MCF 10A (cell line): ENCODE data around the gene RAP1GAP2. TPM values are rescaled to one million over a fixed set of nuclear protein-coding genes. Genes with fewer than 3 reads are reported as not detected.
"Not testable (repeated sequence)": the region's sequence is repeated elsewhere in the genome, so short reads cannot be mapped to it uniquely, and the experiment has no call there.

Experiments used
- BruUV-seq: library from RNA; stranded (reverse); fragments of 400-500 nt; replicated peaks from 2 replicates; lab custom pipeline; 2021; lab: Mats Ljungman, UMichigan
- CTCF ChIA-PET: fragments of 300-600 bp; sonication (Branson Sonifier 250); formaldehyde crosslinking; extraction: SDS; loops from one replicate; lab custom pipeline; 2021; ENCODE audit warnings: antibody characterized with exemption, inconsistent platforms; lab: Yijun Ruan, JAX
- POLR2A ChIA-PET: fragments of 300-600, 350-650 bp; sonication (Branson Sonifier 250); formaldehyde crosslinking; extraction: SDS; loops from one replicate; lab custom pipeline; 2020; ENCODE audit warnings: antibody characterized with exemption, inconsistent platforms; lab: Yijun Ruan, JAX
- DNase-seq: peaks from one replicate; pipeline ENCODE4 v3.0.0-alpha.2; 2018; ENCODE audit not compliant: unreplicated experiment
- H3K27ac Mint-ChIP-seq: one replicate; pipeline ENCODE4 v1.8.0; 2022; ENCODE audit warnings: mild to moderate bottlenecking, low read depth, mixed read lengths; ENCODE audit not compliant: unreplicated experiment
- H3K27me3 Mint-ChIP-seq: one replicate; pipeline ENCODE4 v1.8.0; 2022; ENCODE audit warnings: mixed read lengths; ENCODE audit not compliant: insufficient read depth, unreplicated experiment
- H3K36me3 Mint-ChIP-seq: one replicate; pipeline ENCODE4 v1.8.0; 2022; ENCODE audit warnings: mild to moderate bottlenecking, moderate library complexity, mixed read lengths; ENCODE audit not compliant: insufficient read depth, unreplicated experiment
- H3K4me1 Mint-ChIP-seq: one replicate; pipeline ENCODE4 v1.8.0; 2022; ENCODE audit warnings: mixed read lengths; ENCODE audit not compliant: insufficient read depth, unreplicated experiment
- H3K4me3 Mint-ChIP-seq: one replicate; pipeline ENCODE4 v1.8.0; 2022; ENCODE audit warnings: mild to moderate bottlenecking, moderate library complexity, mixed read lengths; ENCODE audit not compliant: unreplicated experiment
- H3K9me3 Mint-ChIP-seq: one replicate; pipeline ENCODE4 v1.8.0; 2022; ENCODE audit warnings: mixed read lengths; ENCODE audit not compliant: unreplicated experiment
- intact Hi-C: fragments of 100-400 bp; cut with micrococcal nuclease; formaldehyde crosslinking; loops from 2 replicates; pipeline ENCODE4 v1.14.1; 2022
- total RNA-seq: library from RNA; stranded (reverse); gene quantifications from 2 replicates; pipeline ENCODE4 v1.2.3, GENCODE V29; 2022
- TF ChIP-seq, protein P1 (sequence below): fragments of 200-600 bp; IDR thresholded peaks from one replicate; pipeline ENCODE4 v1.8.0; 2022; ENCODE audit warnings: antibody characterized with exemption, mild to moderate bottlenecking; ENCODE audit not compliant: unreplicated experiment

The RAP1GAP2 gene
- total RNA-seq, 1 experiment from 2014 or later, result 40.2 TPM

DNA sequence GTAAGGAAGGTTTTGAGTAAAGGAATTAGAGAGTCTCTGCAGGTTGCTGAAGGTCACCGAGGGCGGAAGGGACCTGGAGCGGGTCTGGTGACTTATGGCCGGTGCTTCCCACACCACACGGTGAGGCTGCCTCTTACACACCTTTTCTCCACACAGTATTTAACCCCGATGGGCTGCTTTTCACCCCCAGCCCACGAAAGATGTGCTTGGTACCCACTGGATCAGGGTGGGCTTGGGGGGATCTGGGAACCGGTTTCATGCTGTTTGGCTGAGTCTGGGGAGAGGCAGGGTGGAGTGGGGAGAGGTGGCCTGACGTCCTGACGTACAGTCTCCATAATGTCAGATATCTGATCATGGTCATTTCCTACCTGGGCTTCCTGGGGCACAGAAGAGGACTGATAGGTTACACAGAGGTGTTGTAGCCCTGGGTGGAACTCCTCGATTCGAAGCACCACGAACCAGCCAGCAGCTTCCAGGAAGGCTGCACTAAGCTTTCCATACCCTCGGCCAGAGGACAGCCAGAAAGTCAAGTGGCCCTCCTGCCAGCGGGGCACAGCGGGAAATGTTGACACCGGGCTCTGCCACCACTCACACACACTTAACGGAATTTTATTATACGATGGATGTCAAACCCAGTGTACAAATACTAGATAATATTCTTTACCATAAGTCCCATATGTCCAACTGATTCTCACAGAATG, 233.1 kb downstream of the RAP1GAP2 start:
- no peak overlapping the region for H3K4me3 Mint-ChIP-seq
- DNase-seq, result no peak
- peaks cover 24% of the 10 kb centered on the region for H3K4me1 Mint-ChIP-seq
- no peak overlapping the region for H3K27ac Mint-ChIP-seq
- ChIA-PET POLR2A (no interaction called here), CTCF (interaction anchor here (0.9 kb wide), 1 partner anchor 178 kb away, joined by 3 read pairs; no protein-coding TSS in a partner anchor)
- TF ChIP-seq, protein P1, sequence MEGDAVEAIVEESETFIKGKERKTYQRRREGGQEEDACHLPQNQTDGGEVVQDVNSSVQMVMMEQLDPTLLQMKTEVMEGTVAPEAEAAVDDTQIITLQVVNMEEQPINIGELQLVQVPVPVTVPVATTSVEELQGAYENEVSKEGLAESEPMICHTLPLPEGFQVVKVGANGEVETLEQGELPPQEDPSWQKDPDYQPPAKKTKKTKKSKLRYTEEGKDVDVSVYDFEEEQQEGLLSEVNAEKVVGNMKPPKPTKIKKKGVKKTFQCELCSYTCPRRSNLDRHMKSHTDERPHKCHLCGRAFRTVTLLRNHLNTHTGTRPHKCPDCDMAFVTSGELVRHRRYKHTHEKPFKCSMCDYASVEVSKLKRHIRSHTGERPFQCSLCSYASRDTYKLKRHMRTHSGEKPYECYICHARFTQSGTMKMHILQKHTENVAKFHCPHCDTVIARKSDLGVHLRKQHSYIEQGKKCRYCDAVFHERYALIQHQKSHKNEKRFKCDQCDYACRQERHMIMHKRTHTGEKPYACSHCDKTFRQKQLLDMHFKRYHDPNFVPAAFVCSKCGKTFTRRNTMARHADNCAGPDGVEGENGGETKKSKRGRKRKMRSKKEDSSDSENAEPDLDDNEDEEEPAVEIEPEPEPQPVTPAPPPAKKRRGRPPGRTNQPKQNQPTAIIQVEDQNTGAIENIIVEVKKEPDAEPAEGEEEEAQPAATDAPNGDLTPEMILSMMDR, result no peak
- intact Hi-C loops, result no loop called here
- no TSS peak for BruUV-seq
- peaks cover 17% of the 10 kb centered on the region for H3K36me3 Mint-ChIP-seq
- H3K9me3 Mint-ChIP-seq, result no peaks in the 10 kb centered on the region
- H3K27me3 Mint-ChIP-seq, result no peaks in the 10 kb centered on the region

DNA sequence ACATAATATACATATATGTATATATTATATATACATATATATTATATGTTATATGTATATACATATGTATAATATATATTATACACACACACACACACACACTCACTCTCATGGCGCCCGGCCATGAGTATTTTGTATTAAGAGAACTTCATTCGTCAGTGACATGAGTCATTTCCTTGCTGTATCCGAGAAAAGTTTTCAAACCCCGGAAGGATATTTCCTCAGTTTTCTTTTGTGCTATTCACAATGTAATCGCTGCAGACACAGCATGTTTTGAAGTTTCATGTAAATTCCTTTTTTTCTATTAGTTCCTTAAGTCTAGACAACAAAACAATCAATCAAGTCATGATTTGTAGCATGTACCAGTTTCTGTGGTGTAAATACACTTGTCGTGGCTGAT, 233.9 kb downstream of the RAP1GAP2 start:
- Mint-ChIP-seq H3K4me3 (no peak overlapping the region), H3K9me3 (no peaks in the 10 kb centered on the region), H3K36me3 (peaks cover 17% of the 10 kb centered on the region), H3K27me3 (no peaks in the 10 kb centered on the region), H3K4me1 (peaks cover 24% of the 10 kb centered on the region), H3K27ac (peak overlapping the region; percentile 85)
- BruUV-seq, result no TSS peak
- TF ChIP-seq, protein P1, result no peak
- DNase-seq, result peak; percentile 86
- intact Hi-C loops, result no loop called here
- ChIA-PET CTCF (interaction anchor here (0.7 to 1.2 kb wide), 3 partner anchors 18 to 267 kb away, joined by 3 to 4 read pairs (median 3); no protein-coding TSS in a partner anchor), POLR2A (interaction anchor here (0.6 kb wide), 1 partner anchor 629 kb away, joined by 3 read pairs; no protein-coding TSS in a partner anchor)

DNA sequence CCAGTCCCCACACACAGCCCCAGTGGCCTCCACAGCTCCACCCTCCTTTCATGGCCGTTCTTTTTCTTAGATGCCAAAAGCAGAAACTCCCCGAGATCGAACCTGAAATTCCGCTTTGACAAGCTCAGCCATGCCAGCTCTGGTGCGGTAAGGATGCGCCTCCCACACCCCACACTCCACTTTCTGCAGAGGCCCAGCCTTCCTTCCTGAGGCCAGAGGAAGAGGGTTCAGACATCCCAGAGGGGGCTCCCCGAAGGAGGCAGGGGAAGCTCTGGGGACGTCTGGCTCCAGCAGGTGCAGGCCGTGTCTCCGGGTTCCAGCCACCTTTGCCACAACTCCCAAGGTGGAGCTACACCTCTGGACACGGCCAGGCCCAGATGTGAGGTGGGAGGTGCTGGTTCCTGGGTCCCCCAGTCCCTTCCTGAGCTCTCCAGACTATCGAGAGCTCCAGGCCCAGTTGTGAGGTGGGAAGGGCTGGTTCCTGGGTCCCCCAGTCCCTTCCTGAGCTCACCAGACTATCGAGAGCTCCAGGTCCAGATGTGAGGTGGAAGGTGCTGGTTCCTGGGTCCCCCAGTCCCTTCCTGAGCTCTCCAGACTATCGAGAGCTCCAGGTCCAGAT, 234.7 kb downstream of the RAP1GAP2 start:
- ChIA-PET CTCF (interaction anchor here (0.6 to 1.2 kb wide), 4 partner anchors 17 to 176 kb away, joined by 3 to 5 read pairs (median 4); no protein-coding TSS in a partner anchor), POLR2A (interaction anchor here (0.6 kb wide), 1 partner anchor 873 kb away, joined by 3 read pairs; no protein-coding TSS in a partner anchor)
- H3K4me3 Mint-ChIP-seq, H3K9me3 Mint-ChIP-seq, intact Hi-C loops, BruUV-seq, H3K27me3 Mint-ChIP-seq, DNase-seq: not testable (repeated sequence)
- peaks cover 17% of the 10 kb centered on the region for H3K36me3 Mint-ChIP-seq
- H3K4me1 Mint-ChIP-seq, result peaks cover 24% of the 10 kb centered on the region
- H3K27ac Mint-ChIP-seq, result peak overlapping the region; percentile 85

DNA sequence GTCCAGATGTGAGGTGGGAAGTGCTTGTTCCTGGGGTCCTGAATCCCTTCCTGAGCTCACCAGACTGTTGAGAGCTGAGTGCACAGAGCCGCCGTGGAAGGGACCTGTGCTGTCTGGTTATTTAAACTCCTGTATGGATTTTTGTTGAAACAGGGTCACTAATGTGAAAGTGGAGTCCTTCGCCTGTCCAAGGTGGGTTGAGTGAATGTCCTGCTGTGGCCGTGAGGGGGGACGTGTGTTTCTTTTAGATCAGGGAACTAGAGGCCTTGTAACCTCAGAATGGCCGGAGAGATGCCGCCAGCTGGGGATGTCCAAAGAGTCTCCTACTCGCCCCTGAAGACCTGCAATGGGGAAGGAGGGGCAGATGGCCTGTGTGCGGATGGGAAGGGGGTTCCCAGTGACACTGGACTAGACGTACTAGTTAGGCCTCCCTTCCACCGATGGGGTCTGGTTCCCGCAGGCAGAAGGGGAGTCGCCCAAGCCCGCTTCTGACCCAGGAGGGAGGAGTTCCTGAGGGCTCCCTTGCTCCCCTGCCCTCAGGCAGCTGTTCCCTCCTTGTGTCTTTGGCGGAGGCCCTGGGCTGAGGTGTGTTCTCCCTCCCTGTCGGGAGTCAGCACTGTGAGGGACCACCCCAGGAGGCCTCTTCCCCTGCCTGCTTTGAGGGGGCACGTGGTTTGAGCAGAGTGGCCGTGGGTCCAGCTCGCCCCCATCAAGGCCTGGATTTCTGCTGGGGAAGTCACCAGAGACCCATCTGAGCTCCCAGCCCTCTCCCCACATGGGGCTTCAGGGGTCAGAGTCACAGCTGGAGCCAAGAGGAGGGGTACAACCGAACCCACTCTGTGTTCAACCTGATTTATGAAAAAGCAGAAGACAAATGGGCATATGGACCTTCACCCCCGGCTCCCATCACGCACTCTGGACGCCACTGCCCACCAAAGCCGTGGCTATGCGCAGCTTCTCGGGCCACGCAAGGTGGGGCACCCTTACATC, 236.3 kb downstream of the RAP1GAP2 start:
- ChIA-PET POLR2A (no interaction called here), CTCF (no interaction called here)
- H3K36me3 Mint-ChIP-seq, result peaks cover 17% of the 10 kb centered on the region
- TF ChIP-seq, protein P1, result no peak
- H3K4me1 Mint-ChIP-seq, result peaks cover 20% of the 10 kb centered on the region
- no peak for DNase-seq
- no peak overlapping the region for H3K4me3 Mint-ChIP-seq
- intact Hi-C loops, result no loop called here
- H3K9me3 Mint-ChIP-seq, result no peaks in the 10 kb centered on the region
- no TSS peak for BruUV-seq
- no peaks in the 10 kb centered on the region for H3K27me3 Mint-ChIP-seq
- peak overlapping the region; percentile 36 for H3K27ac Mint-ChIP-seq
